ENCODE data around the gene ASB16. TPM values are rescaled to one million over a fixed set of nuclear protein-coding genes. Genes with fewer than 3 reads are reported as not detected.

The ASB16 gene
- total RNA-seq, 1 donor from 2014 or later, result 0.09 TPM

DNA sequence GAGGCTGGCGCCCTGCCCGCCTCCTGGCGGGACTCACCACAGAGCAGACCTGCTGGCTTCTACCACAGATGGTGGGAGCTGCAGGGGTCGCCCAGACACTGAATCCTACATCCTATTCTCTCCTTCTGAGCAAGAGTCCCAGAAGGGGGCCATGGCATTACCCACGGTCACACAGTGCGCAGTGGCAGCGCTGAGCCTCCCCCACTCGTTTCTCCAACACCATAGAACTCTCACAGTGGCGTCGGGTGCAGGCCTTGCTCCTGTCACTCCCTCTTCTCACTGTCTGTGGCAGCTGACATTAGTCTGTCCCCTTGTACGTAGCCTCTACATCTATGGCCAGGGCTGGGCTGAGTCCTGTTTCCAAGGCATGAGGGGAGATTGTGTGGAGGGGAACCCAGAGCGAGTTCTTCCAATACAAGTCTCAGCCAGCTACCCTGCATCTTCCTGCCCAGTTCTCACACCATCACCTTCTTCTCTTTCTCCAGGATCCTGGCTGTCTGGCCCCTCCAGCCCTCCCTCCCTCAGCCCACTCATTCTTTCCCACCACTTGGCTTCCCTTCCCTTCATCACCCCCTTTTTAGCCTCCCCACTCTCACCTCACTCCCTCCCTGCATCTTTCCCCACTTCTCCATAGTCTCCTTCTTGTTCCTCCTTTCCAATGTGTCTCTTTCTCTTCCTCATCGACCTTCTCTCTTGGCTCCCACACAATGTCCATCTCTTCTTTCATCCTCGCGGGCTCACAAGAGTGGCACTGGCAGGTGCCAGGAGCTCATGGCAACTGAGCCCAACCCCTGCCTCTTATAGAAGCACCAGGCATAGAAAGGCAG is 43.1 kb downstream of the ASB16 start:
- intact Hi-C loops (cut with micrococcal nuclease), result loop anchor here (10.0 kb wide), 1 partner anchor 291 kb away; the partner anchor contains the start of gene GPATCH8
- H3K27me3 Mint-ChIP-seq, result no peaks in the 10 kb centered on the region
- H3K4me3 Mint-ChIP-seq, result peak overlapping the region; percentile 5
- H3K36me3 Mint-ChIP-seq (ENCODE audit: low read depth), result peaks cover 77% of the 10 kb centered on the region
- no peaks in the 10 kb centered on the region for H3K9me3 Mint-ChIP-seq
- peaks cover 53% of the 10 kb centered on the region for H3K4me1 Mint-ChIP-seq
- peak overlapping the region; percentile 30 for H3K27ac Mint-ChIP-seq
- no peak for DNase-seq

DNA sequence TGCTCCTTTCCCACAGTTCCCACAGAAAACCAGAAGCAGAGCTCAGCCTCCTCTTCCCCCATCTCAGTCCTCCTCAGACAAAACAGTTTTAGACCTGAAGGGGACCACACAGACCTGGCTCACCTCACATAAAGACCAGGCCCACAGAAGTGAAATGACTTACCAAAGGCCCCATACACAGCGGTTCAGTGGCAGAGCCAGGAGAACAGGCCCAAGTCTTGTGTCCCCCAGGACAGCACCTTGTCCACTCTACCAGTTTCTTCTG is 43.7 kb downstream of the ASB16 start:
- no peaks in the 10 kb centered on the region for H3K9me3 Mint-ChIP-seq
- peaks cover 52% of the 10 kb centered on the region for H3K4me1 Mint-ChIP-seq
- H3K4me3 Mint-ChIP-seq, result no peak overlapping the region
- H3K27ac Mint-ChIP-seq, result peak overlapping the region; percentile 30
- no peaks in the 10 kb centered on the region for H3K27me3 Mint-ChIP-seq
- H3K36me3 Mint-ChIP-seq (ENCODE audit: low read depth), result peaks cover 72% of the 10 kb centered on the region
- DNase-seq, result no peak
- intact Hi-C loops (cut with micrococcal nuclease), result loop anchor here (10.0 kb wide), 1 partner anchor 291 kb away; the partner anchor contains the start of gene GPATCH8

DNA sequence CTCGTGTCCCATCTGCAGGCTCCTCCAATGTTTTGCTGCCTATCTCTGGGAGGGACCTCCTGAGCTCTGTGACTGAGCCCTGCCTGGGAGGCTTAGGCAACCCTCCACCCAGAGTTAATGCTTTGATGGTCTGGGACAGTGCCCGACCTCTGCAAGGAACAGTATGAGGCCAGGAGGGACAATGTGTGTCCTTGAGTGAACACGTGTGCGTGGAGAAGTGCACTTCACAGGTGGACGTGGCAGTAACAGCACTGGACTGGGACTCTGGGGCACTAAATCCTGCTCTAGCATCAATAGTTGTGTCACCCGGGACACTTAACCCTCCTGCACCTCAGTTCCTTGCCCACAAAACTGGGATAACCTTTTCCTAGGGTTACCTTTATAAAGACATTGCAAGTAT is 44.4 kb downstream of the ASB16 start:
- no peak for DNase-seq
- no peaks in the 10 kb centered on the region for H3K9me3 Mint-ChIP-seq
- H3K36me3 Mint-ChIP-seq (ENCODE audit: low read depth), result peaks cover 65% of the 10 kb centered on the region
- H3K27me3 Mint-ChIP-seq, result no peaks in the 10 kb centered on the region
- intact Hi-C loops (cut with micrococcal nuclease), result loop anchor here (10.0 kb wide), 1 partner anchor 290 kb away; the partner anchor contains the start of gene GPATCH8
- peaks cover 45% of the 10 kb centered on the region for H3K4me1 Mint-ChIP-seq
- H3K27ac Mint-ChIP-seq, result peak overlapping the region; percentile 32
- H3K4me3 Mint-ChIP-seq, result peak overlapping the region; percentile 55

DNA sequence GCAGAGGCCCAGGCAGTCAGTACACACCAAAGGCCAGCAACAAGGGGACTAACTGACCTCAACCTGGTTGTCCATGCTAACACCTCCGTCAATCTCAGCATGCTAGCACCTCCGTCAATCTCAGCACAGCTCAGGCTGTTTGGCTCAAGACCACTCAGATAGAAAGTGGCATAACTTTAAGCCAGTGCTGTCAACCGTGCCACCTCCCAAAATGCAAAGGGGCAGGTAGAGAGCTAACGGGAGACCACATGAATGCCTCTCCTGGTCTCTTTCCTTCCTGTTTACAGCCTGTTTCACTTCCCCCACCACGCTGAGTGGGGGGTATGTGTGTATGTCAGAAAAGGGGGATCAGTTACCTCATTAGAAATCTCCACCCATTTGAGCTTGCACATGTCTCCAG is 45.7 kb downstream of the ASB16 start:
- H3K36me3 Mint-ChIP-seq (ENCODE audit: low read depth), result peaks cover 61% of the 10 kb centered on the region

DNA sequence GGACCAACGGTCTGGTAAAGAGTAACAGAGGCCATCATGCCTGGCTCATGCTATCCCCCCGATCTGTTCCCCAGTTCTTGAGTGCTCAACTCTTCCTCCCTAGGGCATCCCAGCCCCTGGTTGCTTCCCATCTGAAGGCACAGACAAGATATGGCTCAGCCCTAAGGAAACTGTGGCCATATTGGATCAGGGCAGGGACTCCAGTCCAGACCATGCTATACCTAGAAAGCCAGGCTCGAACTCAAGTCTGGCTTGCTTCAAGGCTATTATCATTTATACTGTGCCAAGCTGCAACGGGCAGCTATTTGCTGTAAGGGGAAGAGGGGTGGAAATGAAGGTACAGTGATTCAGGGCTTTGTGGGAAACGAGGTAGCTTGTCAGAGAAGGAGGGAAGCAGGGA is 46.2 kb downstream of the ASB16 start:
- Mint-ChIP-seq H3K27me3 (no peaks in the 10 kb centered on the region), H3K27ac (peak overlapping the region; percentile 97), H3K4me1 (peaks cover 42% of the 10 kb centered on the region), H3K4me3 (peak overlapping the region; percentile 97), H3K9me3 (no peaks in the 10 kb centered on the region), H3K36me3 (ENCODE audit: low read depth) (peaks cover 58% of the 10 kb centered on the region)
- DNase-seq, result no peak
- intact Hi-C loops (cut with micrococcal nuclease), result loop anchor here (10.0 kb wide), 1 partner anchor 288 kb away; the partner anchor contains the start of gene GPATCH8

More for the DNA sequence above, 45.7 kb downstream of the ASB16 start:
- Mint-ChIP-seq H3K27ac (peak overlapping the region; percentile 97), H3K9me3 (no peaks in the 10 kb centered on the region), H3K4me3 (peak overlapping the region; percentile 97), H3K27me3 (no peaks in the 10 kb centered on the region), H3K4me1 (peaks cover 38% of the 10 kb centered on the region)
- intact Hi-C loops (cut with micrococcal nuclease), result loop anchor here (10.0 kb wide), 1 partner anchor 289 kb away; the partner anchor contains the start of gene GPATCH8
- peak; percentile 81 for DNase-seq

DNA sequence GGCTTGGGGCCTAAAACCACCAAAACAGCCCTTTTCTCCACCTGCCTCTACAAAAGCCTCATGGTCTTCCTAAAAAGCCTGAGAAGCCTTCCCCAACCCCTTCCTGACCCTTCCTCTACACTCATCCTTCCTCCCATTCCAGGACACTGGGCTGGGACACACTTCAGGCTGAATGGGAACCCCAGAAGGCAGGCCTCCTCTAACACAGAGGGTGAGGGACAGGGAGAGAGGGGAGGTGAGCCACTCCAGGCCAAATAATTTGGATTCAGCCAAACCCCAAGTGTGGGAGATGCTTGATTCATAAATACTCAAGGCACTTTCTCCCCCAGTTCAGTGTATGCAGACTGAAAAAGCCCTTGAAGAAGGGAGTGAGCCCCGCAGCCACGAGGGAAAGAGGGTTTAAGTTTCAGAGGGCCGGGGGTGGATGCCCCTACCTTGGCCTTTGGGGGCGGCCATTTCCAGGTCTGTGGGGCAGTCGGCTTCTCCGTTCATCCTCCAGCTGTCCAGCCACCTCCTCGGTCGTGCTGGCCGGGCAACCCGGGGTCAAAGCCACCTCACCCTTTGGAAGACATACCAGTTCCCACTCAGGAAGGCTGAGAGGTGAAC is 47.3 kb downstream of the ASB16 start:
- H3K4me3 Mint-ChIP-seq, result peak overlapping the region; percentile 97
- DNase-seq, result no peak
- intact Hi-C loops (cut with micrococcal nuclease), result loop anchor here (1.0 to 10.0 kb wide), 5 partner anchors 8 to 287 kb away; partner anchors contain the start of genes GPATCH8 and HROB
- H3K27me3 Mint-ChIP-seq, result no peaks in the 10 kb centered on the region
- H3K4me1 Mint-ChIP-seq, result peaks cover 52% of the 10 kb centered on the region
- H3K36me3 Mint-ChIP-seq (ENCODE audit: low read depth), result peaks cover 53% of the 10 kb centered on the region
- peak overlapping the region; percentile 97 for H3K27ac Mint-ChIP-seq
- H3K9me3 Mint-ChIP-seq, result no peaks in the 10 kb centered on the region

DNA sequence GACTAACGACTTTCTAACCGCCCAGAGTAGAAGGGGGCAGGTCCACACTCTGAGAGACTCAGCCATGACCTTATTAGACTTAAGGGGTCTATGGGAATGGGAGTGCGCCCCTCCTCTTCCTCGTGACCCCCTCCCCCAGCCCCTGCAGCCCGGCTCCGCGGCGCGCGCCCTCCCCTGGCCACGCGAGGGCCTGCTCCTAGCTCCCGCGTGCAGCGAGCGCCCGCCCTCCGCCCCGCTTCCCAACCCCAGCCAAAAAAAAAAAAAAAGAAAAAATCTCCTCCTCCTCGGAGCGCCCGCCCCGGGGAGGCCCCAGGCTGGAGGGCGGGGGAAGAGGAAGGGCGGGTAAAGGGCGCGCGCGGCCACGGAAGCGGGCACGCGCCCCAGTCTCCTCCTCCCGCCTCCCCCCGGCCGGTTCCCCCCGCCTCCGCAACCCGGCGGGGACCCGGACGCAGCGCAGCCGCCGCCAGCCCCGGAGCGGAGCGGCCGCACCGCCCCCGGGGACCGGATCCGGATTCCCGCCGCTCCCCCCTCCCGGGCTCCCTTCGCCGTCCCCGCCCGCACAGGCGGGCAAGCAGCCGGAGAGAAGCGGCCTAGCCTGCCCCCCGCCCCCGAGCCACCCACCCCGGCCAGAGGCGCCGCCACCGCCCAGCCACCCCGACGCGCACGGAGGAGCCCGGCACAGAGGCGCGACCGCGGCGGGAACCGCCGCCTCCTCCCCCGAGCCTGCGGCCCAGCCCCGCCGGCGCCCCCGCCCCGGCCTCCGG is 48.0 kb downstream of the ASB16 start:
- Mint-ChIP-seq H3K4me1 (peaks cover 52% of the 10 kb centered on the region), H3K36me3 (ENCODE audit: low read depth) (peaks cover 46% of the 10 kb centered on the region), H3K27me3 (peaks cover 2% of the 10 kb centered on the region), H3K9me3 (no peaks in the 10 kb centered on the region), H3K27ac (peak overlapping the region; percentile 97), H3K4me3 (peak overlapping the region; percentile 97)
- intact Hi-C loops (cut with micrococcal nuclease), result loop anchor here (1.0 to 10.0 kb wide), 5 partner anchors 8 to 286 kb away; partner anchors contain the start of genes GPATCH8 and HROB
- peak; percentile 96 for DNase-seq

DNA sequence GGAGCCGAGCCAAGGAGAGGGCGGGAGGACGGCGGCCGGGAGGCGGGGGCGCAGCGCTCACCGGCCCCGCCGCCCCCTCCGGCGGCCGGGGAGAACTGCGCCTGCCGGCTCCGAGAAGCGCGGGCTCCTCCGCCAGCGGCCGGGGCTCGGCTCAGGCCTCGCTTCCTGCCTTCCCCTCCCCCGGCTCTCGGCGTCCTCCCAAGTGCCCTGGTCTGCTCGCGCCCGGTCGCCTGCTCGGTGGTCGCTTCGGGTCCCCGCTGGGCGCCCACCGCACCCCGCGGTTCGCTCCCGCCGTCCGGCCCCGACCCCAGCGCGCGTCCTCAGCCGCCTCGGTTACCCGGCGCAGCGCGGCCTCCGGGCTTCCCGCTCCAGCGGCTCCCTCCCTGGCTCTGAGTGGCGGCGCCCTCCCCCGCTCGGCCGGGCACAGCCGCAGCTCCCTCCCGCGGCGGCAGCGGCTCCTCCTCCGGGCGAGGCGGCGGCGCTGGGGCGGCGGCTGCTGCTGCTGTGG is 48.7 kb downstream of the ASB16 start:
- intact Hi-C loops (cut with micrococcal nuclease), result loop anchor here (2.0 to 10.0 kb wide), 2 partner anchors 78 to 286 kb away; partner anchors contain the start of genes GPATCH8 and HROB
- Mint-ChIP-seq H3K27ac (no peak overlapping the region), H3K4me3 (no peak overlapping the region), H3K36me3 (ENCODE audit: low read depth) (peaks cover 39% of the 10 kb centered on the region), H3K4me1 (peaks cover 46% of the 10 kb centered on the region), H3K27me3 (peaks cover 2% of the 10 kb centered on the region), H3K9me3 (no peaks in the 10 kb centered on the region)
- peak; percentile 92 for DNase-seq

DNA sequence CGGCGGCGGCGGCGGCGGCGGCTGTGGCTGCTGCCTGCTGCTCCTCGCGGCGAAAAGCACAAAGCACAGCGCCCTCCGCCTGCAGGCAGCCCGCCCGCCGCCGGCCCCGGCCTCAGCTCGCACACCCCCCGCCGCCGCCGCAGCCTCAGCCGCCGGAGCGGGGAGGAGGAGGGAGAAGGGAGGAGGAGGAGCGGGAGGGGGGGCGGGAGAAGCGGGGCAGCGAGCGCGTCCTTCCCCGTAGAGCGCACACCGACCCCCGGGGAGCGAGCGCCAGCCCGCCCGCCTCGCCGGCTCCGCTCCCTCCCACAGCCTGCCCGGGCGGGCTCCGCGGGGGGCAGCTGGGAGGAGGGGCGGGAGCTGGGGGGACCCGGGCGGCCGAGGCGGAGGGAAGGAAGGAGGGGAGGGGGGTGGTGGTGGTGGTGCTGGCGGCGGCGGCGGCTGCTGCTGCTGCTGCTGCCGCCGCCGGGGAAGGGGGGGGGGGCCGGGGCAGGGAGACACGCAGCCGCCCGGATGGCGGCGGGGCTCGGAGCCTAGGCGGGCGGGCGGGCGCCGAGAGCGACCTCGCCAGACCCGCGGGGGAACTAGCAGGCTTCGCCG is 49.2 kb downstream of the ASB16 start, which contains the start of gene UBTF:
Gene UBTF, minus strand, starts transcription at position 60 of the 597 bp plus-strand sequence. CDS start 1,446 bp downstream, outside the sequence.
- Mint-ChIP-seq H3K36me3 (ENCODE audit: low read depth) (peaks cover 34% of the 10 kb centered on the region), H3K27me3 (peaks cover 2% of the 10 kb centered on the region), H3K4me1 (peaks cover 44% of the 10 kb centered on the region), H3K4me3 (peak within 1 kb of the TSS; percentile 97), H3K9me3 (no peaks in the 10 kb centered on the region), H3K27ac (peak within 1 kb of the TSS; percentile 98)
- peak; percentile 91 for DNase-seq
- intact Hi-C loops (cut with micrococcal nuclease), result loop anchor here (1.0 to 10.0 kb wide), 3 partner anchors 33 to 285 kb away; partner anchors contain the start of genes GPATCH8, HROB and TMUB2

DNA sequence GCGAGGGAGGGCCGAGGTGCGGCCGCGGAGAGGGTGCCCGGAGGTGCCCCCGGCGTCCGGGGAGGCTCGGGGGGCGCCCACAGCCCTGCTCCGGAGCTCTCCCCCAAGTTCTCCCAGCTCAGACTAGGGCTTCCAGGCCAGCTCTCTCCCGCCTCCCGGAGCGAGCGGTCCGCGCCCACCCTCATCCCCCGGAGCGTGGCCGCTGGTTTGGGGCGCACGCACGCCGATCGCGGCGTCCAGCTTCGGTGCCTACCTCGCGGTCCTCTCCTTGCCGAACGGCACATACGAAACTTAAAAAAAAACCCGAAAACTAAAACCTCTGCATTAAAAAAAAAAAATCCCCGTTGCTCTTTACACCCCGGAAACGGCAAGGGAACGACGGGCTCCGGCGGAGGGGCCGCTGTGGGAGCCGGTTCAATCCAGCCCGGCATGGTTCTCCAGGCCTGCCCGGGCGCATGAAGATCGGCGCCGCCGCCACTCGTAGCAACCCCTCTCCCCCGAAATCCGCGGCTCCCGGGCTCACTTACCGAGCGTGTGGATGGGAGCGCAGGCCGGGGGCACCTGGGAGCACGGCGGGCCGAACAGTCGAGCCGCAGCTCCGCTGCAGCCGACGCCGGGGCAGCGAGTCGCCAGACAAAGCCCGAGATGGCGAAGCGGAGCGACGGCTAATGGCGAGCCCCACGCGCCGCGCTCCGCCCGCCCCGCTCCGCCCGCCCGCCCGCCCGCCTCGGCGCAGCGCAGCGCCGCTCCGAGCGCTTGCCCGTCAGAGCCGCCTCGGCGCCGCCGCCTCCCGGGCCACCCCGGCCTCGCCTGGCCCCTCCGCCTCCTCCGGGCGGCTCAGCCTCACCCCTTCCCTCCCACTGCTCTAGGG is 49.9 kb downstream of the ASB16 start:
- H3K27ac Mint-ChIP-seq, result peak overlapping the region; percentile 98
- H3K36me3 Mint-ChIP-seq (ENCODE audit: low read depth), result peaks cover 27% of the 10 kb centered on the region
- no peaks in the 10 kb centered on the region for H3K9me3 Mint-ChIP-seq
- H3K4me3 Mint-ChIP-seq, result peak overlapping the region; percentile 94
- intact Hi-C loops (cut with micrococcal nuclease), result loop anchor here (1.0 kb wide), 2 partner anchors 34 to 106 kb away; partner anchors contain the start of gene TMUB2
- peak; percentile 87 for DNase-seq
- H3K27me3 Mint-ChIP-seq, result peaks cover 2% of the 10 kb centered on the region
- peaks cover 37% of the 10 kb centered on the region for H3K4me1 Mint-ChIP-seq

DNA sequence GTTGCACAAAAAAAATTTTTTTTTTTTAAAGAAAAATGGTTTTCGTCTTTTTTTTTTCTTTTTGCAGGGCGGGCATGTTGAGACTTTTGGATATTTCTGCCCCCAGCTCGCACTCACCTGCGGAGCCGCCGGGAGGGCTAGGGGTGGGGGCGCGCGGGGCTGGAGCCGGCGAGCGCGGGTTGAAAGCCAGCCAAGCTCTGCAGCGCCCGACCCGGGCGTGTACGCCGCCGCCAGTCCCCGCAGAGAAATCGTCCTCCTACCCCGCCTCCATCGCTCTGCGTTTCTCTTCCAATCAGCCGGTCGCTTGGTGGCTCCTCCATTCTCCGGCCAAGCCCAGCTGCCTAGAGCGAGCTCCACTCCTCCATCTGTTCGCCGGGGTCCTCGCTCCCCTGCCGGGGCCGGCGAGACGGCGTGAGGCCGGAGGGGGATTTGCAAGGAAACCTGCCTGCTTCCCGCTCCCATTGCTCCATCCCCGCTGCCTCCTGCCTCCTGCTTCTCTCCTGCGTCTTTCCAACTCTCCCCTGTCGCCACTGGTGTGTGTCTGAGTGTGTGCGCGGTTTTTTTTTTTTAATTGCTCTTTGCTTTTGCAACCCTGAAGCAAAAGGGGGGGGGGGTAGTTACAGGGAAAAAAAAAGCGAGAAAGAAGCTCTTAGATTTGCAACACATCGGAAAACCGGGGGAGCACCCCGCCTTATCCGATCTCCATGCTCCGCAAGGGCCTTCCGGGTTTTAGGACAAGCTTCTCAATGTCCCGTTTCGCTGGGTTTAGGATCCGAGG is 50.8 kb downstream of the ASB16 start:
- intact Hi-C loops (cut with micrococcal nuclease), result loop anchor here (1.0 kb wide), 1 partner anchor 105 kb away; no protein-coding TSS in a partner anchor

More for the DNA sequence above, 50.8 kb downstream of the ASB16 start:
- H3K27me3 Mint-ChIP-seq, result peaks cover 2% of the 10 kb centered on the region
- peak overlapping the region; percentile 91 for H3K27ac Mint-ChIP-seq
- H3K4me3 Mint-ChIP-seq, result peak overlapping the region; percentile 94
- H3K36me3 Mint-ChIP-seq (ENCODE audit: low read depth), result peaks cover 18% of the 10 kb centered on the region
- peak; percentile 91 for DNase-seq
- no peaks in the 10 kb centered on the region for H3K9me3 Mint-ChIP-seq
- H3K4me1 Mint-ChIP-seq, result peaks cover 28% of the 10 kb centered on the region
